ENCODE data around the gene GLO1. TPM values are rescaled to one million over a fixed set of nuclear protein-coding genes. Genes with fewer than 3 reads are reported as not detected.

GLO1 gene
- total RNA-seq, 1 experiment from 2014 or later: 188 TPM

GRCh38 chr6:38637756-38638155, 65.2 kb downstream of the GLO1 start:
- peaks cover 12% of the 10 kb centered on the region in 2 experiments for H3K4me1 Mint-ChIP-seq
- Histone ChIP-seq H3K9me3 (ENCODE audit: control insufficient read depth, low read depth, low read length) (no peaks in the 10 kb centered on the region), H3K9ac (ENCODE audit: extremely low read depth, insufficient read length, low read length) (no peak overlapping the region), H3T11ph (ENCODE audit: low read length) (no peak overlapping the region), H2AFZ (ENCODE audit: low read length) (no peak overlapping the region), H2BK5ac (ENCODE audit: insufficient read length, low read length) (no peak overlapping the region), H3K27me3 (ENCODE audit: insufficient read depth, low read length) (no peaks in the 10 kb centered on the region; the same call in 1 of the 2 replicates), H3K79me2 (ENCODE audit: insufficient read depth, low read length) (no peaks in the 10 kb centered on the region; the same call in 1 of the 2 replicates), H4K91ac (ENCODE audit: insufficient read length, low read depth, low read length) (no peak overlapping the region), H4K8ac (replicated peaks; ENCODE audit: insufficient read length, low read depth, low read length) (no peak overlapping the region), H4K20me1 (ENCODE audit: control insufficient read depth, insufficient read depth, insufficient read length) (no peaks in the 10 kb centered on the region), H2AK5ac (ENCODE audit: insufficient read length, low read length) (no peak overlapping the region), H2BK12ac (ENCODE audit: insufficient read length, low read depth, low read length) (no peak overlapping the region), H3K4ac (ENCODE audit: low read depth, low read length) (no peak overlapping the region), H3K23me2 (ENCODE audit: insufficient read length, low read depth, low read length, poor library complexity, severe bottlenecking) (no peaks in the 10 kb centered on the region), H3K56ac (ENCODE audit: insufficient read length, low read depth, low read length) (no peak overlapping the region), H3K14ac (ENCODE audit: insufficient read depth, low read length) (no peak overlapping the region), H3K79me1 (ENCODE audit: insufficient read depth, low read depth, low read length, poor library complexity, severe bottlenecking) (no peaks in the 10 kb centered on the region), H3K23ac (ENCODE audit: insufficient read length, low read depth, low read length) (no peak overlapping the region), H3K18ac (ENCODE audit: insufficient read length, low read depth, low read length) (no peak overlapping the region), H3K4me1 (ENCODE audit: insufficient read depth, low read length) (no peaks in the 10 kb centered on the region; the same call in 1 of the 2 replicates), H3K4me2 (ENCODE audit: insufficient read depth, insufficient read length, low read length) (no peak overlapping the region), H3K27ac (ENCODE audit: insufficient read length, low read depth, low read length) (no peak overlapping the region), H4K5ac (ENCODE audit: insufficient read length, low read depth, low read length) (no peak overlapping the region), H2BK120ac (ENCODE audit: low read depth, low read length, poor library complexity, severe bottlenecking) (no peak overlapping the region), H2BK15ac (ENCODE audit: low read depth, low read length) (no peak overlapping the region), H2BK20ac (ENCODE audit: low read depth, low read length, poor library complexity, severe bottlenecking) (no peak overlapping the region)
- no peaks in the 10 kb centered on the region for H3K9me3 Mint-ChIP-seq
- H3K4me3 Mint-ChIP-seq: no peak overlapping the region
- H3K27ac Mint-ChIP-seq: no peak overlapping the region
- peaks cover 5% of the 10 kb centered on the region for H3K27me3 Mint-ChIP-seq (ENCODE audit: low read depth)
- no CpG with 5 or more reads among the region's 5 CpGs for WGBS (ENCODE audit: extremely low coverage, insufficient read length, low lambda C conversion rate)
- no peaks in the 10 kb centered on the region for H3K36me3 Mint-ChIP-seq (ENCODE audit: insufficient read depth in 1 of 3, low read depth in 3 of 3)
- DNase-seq: no peak
- no peak for TF ChIP-seq CTCF (conservative IDR thresholded peaks at IDR 0.05)
